Measurements from ENCODE around the gene PUS10. TPM values are rescaled to one million over a fixed set of nuclear protein-coding genes. Genes with fewer than 3 reads are reported as not detected.

The PUS10 gene
- total and polyA plus RNA-seq, 2 of the 13 experiments (the other 11 are each of a cell fraction or from before 2014, with no cell fraction given) = 41.4 to 44.3 TPM

DNA sequence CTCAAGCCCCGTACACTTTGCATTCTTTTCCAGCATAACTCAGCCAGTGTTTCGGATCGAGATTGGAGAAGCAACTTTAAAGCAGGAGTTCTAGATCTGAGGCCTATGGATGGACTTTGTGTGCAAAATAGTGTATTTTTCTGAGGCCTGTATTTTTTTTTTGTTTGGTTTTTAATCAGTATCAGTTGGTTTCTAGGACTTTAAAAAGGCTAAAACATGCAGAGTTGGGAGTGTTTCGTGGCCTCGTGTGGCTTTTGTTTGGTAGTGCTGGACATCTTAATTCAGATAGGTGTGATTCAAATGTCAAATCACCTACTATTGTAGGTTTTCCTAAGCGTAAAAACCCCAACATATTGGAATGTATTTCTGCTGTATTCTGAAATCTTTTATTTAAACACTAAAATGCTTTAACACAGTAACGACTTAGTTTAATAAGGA is 282 bp upstream of the PUS10 start (continued):
- TF ChIP-seq, protein P1, sequence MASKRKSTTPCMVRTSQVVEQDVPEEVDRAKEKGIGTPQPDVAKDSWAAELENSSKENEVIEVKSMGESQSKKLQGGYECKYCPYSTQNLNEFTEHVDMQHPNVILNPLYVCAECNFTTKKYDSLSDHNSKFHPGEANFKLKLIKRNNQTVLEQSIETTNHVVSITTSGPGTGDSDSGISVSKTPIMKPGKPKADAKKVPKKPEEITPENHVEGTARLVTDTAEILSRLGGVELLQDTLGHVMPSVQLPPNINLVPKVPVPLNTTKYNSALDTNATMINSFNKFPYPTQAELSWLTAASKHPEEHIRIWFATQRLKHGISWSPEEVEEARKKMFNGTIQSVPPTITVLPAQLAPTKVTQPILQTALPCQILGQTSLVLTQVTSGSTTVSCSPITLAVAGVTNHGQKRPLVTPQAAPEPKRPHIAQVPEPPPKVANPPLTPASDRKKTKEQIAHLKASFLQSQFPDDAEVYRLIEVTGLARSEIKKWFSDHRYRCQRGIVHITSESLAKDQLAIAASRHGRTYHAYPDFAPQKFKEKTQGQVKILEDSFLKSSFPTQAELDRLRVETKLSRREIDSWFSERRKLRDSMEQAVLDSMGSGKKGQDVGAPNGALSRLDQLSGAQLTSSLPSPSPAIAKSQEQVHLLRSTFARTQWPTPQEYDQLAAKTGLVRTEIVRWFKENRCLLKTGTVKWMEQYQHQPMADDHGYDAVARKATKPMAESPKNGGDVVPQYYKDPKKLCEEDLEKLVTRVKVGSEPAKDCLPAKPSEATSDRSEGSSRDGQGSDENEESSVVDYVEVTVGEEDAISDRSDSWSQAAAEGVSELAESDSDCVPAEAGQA (IDR thresholded peaks at IDR 0.05; ENCODE audit: low read depth) = no peak
- TF ChIP-seq, protein P1 (CRISPR knock-in tag; IDR thresholded peaks at IDR 0.05; ENCODE audit: borderline replicate concordance) = peak; percentile 89; the same call in 1 of the 2 replicates
- TF ChIP-seq PLSCR1 (CRISPR knock-in tag; IDR thresholded peaks at IDR 0.05; ENCODE audit: borderline replicate concordance) (no peak), ERF (CRISPR knock-in tag; IDR thresholded peaks at IDR 0.05) (no peak; the same call in 1 of the 2 replicates), HNRNPLL (IDR thresholded peaks at IDR 0.05; ENCODE audit: low read depth, low read length, poor library complexity, severe bottlenecking) (no peak), SOX13 (IDR thresholded peaks at IDR 0.05) (no peak), SOX13 (CRISPR knock-in tag; conservative IDR thresholded peaks at IDR 0.05 in 1 of 2, IDR thresholded peaks at IDR 0.05 in 1 of 2) (no peak), RAD51 (IDR thresholded peaks at IDR 0.05; ENCODE audit: borderline replicate concordance) (no peak), BRF2 (CRISPR knock-in tag; IDR thresholded peaks at IDR 0.05) (no peak), DPF2 (CRISPR knock-in tag; IDR thresholded peaks at IDR 0.05; ENCODE audit: borderline replicate concordance, low read depth) (no peak), ZC3H13 (CRISPR knock-in tag; IDR thresholded peaks at IDR 0.05) (no peak), U2AF1 (optimal IDR thresholded peaks at IDR 0.05; ENCODE audit: low read depth, low read length) (no peak), ZNF253 (CRISPR knock-in tag; IDR thresholded peaks at IDR 0.05; ENCODE audit: borderline replicate concordance) (no peak), CCDC6 (CRISPR knock-in tag; IDR thresholded peaks at IDR 0.05) (no peak), PRDM4 (CRISPR knock-in tag; IDR thresholded peaks at IDR 0.05; ENCODE audit: borderline replicate concordance) (no peak)
- TF ChIP-seq, protein P2, sequence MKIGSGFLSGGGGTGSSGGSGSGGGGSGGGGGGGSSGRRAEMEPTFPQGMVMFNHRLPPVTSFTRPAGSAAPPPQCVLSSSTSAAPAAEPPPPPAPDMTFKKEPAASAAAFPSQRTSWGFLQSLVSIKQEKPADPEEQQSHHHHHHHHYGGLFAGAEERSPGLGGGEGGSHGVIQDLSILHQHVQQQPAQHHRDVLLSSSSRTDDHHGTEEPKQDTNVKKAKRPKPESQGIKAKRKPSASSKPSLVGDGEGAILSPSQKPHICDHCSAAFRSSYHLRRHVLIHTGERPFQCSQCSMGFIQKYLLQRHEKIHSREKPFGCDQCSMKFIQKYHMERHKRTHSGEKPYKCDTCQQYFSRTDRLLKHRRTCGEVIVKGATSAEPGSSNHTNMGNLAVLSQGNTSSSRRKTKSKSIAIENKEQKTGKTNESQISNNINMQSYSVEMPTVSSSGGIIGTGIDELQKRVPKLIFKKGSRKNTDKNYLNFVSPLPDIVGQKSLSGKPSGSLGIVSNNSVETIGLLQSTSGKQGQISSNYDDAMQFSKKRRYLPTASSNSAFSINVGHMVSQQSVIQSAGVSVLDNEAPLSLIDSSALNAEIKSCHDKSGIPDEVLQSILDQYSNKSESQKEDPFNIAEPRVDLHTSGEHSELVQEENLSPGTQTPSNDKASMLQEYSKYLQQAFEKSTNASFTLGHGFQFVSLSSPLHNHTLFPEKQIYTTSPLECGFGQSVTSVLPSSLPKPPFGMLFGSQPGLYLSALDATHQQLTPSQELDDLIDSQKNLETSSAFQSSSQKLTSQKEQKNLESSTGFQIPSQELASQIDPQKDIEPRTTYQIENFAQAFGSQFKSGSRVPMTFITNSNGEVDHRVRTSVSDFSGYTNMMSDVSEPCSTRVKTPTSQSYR (CRISPR knock-in tag; IDR thresholded peaks at IDR 0.05; ENCODE audit: borderline replicate concordance) = no peak; the same call in 1 of the 2 replicates

Data from HepG2 (cell line).